Measurements from ENCODE around the gene IQSEC1.

DNA sequence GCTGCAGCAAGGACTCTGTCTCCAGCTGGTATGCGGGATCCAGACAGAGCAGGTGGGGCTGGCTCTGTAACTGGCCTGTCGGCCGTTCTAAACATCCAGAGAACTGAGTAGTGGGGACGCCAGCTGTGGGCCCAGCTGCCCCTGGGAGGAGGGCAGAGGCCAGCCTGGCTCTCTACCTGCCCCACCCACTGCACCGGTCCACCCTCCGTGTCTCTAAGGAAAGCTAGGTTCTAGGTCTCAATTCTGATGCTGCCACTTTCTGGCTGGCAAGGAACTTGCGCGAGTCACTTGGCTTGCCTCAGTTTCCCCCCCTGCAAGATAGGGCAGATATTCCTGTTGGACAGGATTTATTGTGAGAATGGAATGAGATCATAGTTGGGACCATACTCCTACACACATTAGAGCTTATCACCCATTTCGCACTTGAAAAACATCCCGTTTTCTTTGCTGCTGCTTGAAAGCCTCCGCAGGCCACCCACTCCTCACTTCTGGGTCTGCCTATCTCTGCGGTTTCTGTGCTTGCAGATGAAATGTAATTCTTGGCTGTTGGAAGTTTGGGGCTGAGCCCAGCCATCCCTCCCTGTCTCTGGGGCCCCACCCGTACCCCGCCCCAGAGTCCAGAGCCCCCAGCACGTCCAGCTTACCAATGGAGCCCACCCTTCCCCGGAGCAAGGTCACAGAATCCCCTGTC lies 65.8 kb downstream of the IQSEC1 start:
- TF ChIP-seq ZNF655 (CRISPR knock-in tag; IDR thresholded peaks at IDR 0.05) (no peak), CTBP1 (IDR thresholded peaks at IDR 0.05; ENCODE audit: borderline replicate concordance) (peak; percentile 50; the same call in 1 of the 2 replicates), CTCF (IDR thresholded peaks at IDR 0.05 in 2 of 3, conservative IDR thresholded peaks at IDR 0.05 in 1 of 3; ENCODE audit: insufficient read depth in 2 of 3, low read depth in 1 of 3, low read length in 3 of 3) (no peak), MXI1 (IDR thresholded peaks at IDR 0.05; ENCODE audit: low read depth, low read length) (no peak), PYGO2 (tag; IDR thresholded peaks at IDR 0.05) (no peak), EP300 (IDR thresholded peaks at IDR 0.05; ENCODE audit: low read length) (peak; percentile 88), CBX2 (IDR thresholded peaks at IDR 0.05; ENCODE audit: insufficient read depth, low read length, poor library complexity, severe bottlenecking) (no peak)
